HepG2 (cell line): ENCODE data around the gene HACE1. TPM values are rescaled to one million over a fixed set of nuclear protein-coding genes. Genes with fewer than 3 reads are reported as not detected.

ENCODE experiments used
- ATAC-seq: fragments of 200-7000 bp; cut with Tn5 transposase; 3 replicates; pipeline ENCODE4 v1.9.1; 2020; ENCODE audit warnings: mild to moderate bottlenecking, moderate library complexity
- BruUV-seq: library from RNA; stranded (reverse); fragments of 400-500 nt; replicated peaks from 2 replicates; lab custom pipeline; 2021; lab: Mats Ljungman, UMichigan
- CTCF ChIA-PET: fragments of 300-600 bp; formaldehyde crosslinking; extraction: SDS; loops from one replicate; lab custom pipeline; 2021; ENCODE audit warnings: low total read pairs, inconsistent platforms, low intra/inter-chr PET ratio; lab: Yijun Ruan, JAX
- POLR2A ChIA-PET: fragments of 350-600 bp; sonication (Branson Sonifier 250); formaldehyde crosslinking; loops from one replicate; lab custom pipeline; 2020; ENCODE audit warnings: antibody characterized with exemption, inconsistent platforms; lab: Yijun Ruan, JAX
- DNase-seq: peaks from one replicate; pipeline ENCODE4 v3.0.0-alpha.2; 2015; ENCODE audit warnings: low spot score
- FAIRE-seq: peaks from 3 replicates; lab custom pipeline; 2011; peaks lifted over from hg19 to GRCh38; lab: Jason Lieb, UNC
- H2AFZ ChIP-seq: one replicate; pipeline ENCODE4 v1.6.1; 2011; ENCODE audit warnings: low read length, inconsistent platforms
- H3K27ac ChIP-seq: fragments of 300-600 bp; 3 replicates; pipeline ENCODE4 v1.8.0; 2011; ENCODE audit warnings: mixed run types, mild to moderate bottlenecking, mixed read lengths, low read length, inconsistent platforms; ENCODE audit not compliant: insufficient read depth; ENCODE audit errors: extremely low read length
- H3K27me3 ChIP-seq, 2 experiments: fragments of 200-600 bp in 1 of 2; 2 replicates in 1 of 2; 3 replicates in 1 of 2; pipeline versions ENCODE4 v1.6.0 to v1.8.0; 2011; ENCODE audit warnings: low read length in 2 of 2, mild to moderate bottlenecking in 2 of 2, moderate library complexity in 2 of 2, inconsistent platforms in 1 of 2; ENCODE audit not compliant: insufficient read depth in 2 of 2, control insufficient read depth in 1 of 2
- H3K36me3 ChIP-seq, 2 experiments: fragments of 200-600 bp in 1 of 2; replicated peaks in 1 of 2; 2 replicates in 1 of 2; 3 replicates in 1 of 2; pipeline versions ENCODE4 v1.5.1 to v1.8.0; 2011; ENCODE audit warnings: low read length in 2 of 2, inconsistent platforms in 1 of 2; ENCODE audit not compliant: insufficient read depth in 2 of 2, control insufficient read depth in 1 of 2
- H3K4me1 ChIP-seq: 2 replicates; pipeline ENCODE4 v1.5.1; 2012; ENCODE audit warnings: low read length, inconsistent platforms; ENCODE audit not compliant: insufficient read depth
- H3K4me2 ChIP-seq: 2 replicates; pipeline ENCODE4 v1.6.0; 2011; ENCODE audit warnings: low read depth, low read length, inconsistent platforms
- H3K4me3 ChIP-seq, 3 experiments: fragments of 200-600 bp in 1 of 3; sonication (generic), shearing (Covaris generic) in 1 of 3; replicated peaks in 1 of 3; 2 replicates each; pipeline ENCODE4 v1.5.1; 2011 to 2016; ENCODE audit warnings: low read length in 3 of 3, inconsistent platforms in 2 of 3, low read depth in 2 of 3, mild to moderate bottlenecking in 2 of 3, control low read depth in 1 of 3, mixed read lengths in 1 of 3; ENCODE audit not compliant: insufficient read depth in 1 of 3
- H3K79me2 ChIP-seq: one replicate; pipeline ENCODE4 v1.6.1; 2011; ENCODE audit warnings: low read length, inconsistent platforms; ENCODE audit not compliant: insufficient read depth
- H3K9ac ChIP-seq: 2 replicates; pipeline ENCODE4 v1.6.0; 2011; ENCODE audit warnings: mild to moderate bottlenecking, low read depth, low read length, inconsistent platforms; ENCODE audit not compliant: insufficient read depth
- H3K9me3 ChIP-seq: 2 replicates; pipeline ENCODE4 v1.5.1; 2012; ENCODE audit warnings: mild to moderate bottlenecking, low read length
- H4K20me1 ChIP-seq: 2 replicates; pipeline ENCODE4 v1.6.0; 2011; ENCODE audit warnings: inconsistent platforms, mild to moderate bottlenecking, low read length, moderate library complexity; ENCODE audit not compliant: insufficient read depth
- ARNT2 ChIP-seq: sonication (generic); formaldehyde crosslinking; IDR thresholded peaks from 2 replicates; pipeline ENCODE4 v1.8.0; 2022; ENCODE audit warnings: mild to moderate bottlenecking, low read depth, missing genetic modification reagents, moderate library complexity
- CBX5 ChIP-seq: sonication (generic); formaldehyde crosslinking; IDR thresholded peaks from 2 replicates; pipeline ENCODE4 v1.4.0; 2020; ENCODE audit warnings: missing genetic modification reagents, borderline replicate concordance
- DPF2 ChIP-seq: sonication (generic); formaldehyde crosslinking; IDR thresholded peaks from 2 replicates; pipeline ENCODE4 v1.4.0; 2020; ENCODE audit warnings: mild to moderate bottlenecking, low read depth, missing genetic modification reagents, borderline replicate concordance
- MAFK ChIP-seq, 2 experiments: IDR thresholded peaks in 1 of 2; conservative IDR thresholded peaks in 1 of 2; 2 replicates each; pipeline ENCODE4 v1.6.1; 2011; ENCODE audit warnings: improper control_type of control experiment in 2 of 2, low read length in 2 of 2
- MED1 ChIP-seq: sonication (generic); formaldehyde crosslinking; IDR thresholded peaks from 2 replicates; pipeline ENCODE4 v1.4.0; 2020; ENCODE audit warnings: missing genetic modification reagents
- RAD21 ChIP-seq: fragments of 450-650 bp; formaldehyde crosslinking; IDR thresholded peaks from 2 replicates; pipeline ENCODE4 v1.5.0; 2020; ENCODE audit warnings: mild to moderate bottlenecking
- U2AF1 ChIP-seq: fragments of 200-400 bp; formaldehyde crosslinking; optimal IDR thresholded peaks from 2 replicates; pipeline ENCODE3; 2017; ENCODE audit warnings: mild to moderate bottlenecking, low read depth, low read length
- ZBTB40 ChIP-seq, 2 experiments: fragments of 450-650 bp in 1 of 2; sonication (generic) in 1 of 2; formaldehyde crosslinking in 1 of 2; IDR thresholded peaks; 2 replicates each; pipeline versions ENCODE4 v1.6.1 to v1.8.0; 2016 to 2022; ENCODE audit warnings: antibody characterized with exemption in 1 of 2, mild to moderate bottlenecking in 1 of 2, missing genetic modification reagents in 1 of 2
- ZBTB49 ChIP-seq: sonication (generic); formaldehyde crosslinking; IDR thresholded peaks from 2 replicates; pipeline ENCODE4 v1.4.0; 2020; ENCODE audit warnings: missing genetic modification reagents, borderline replicate concordance
- ZC3H13 ChIP-seq: sonication (generic); formaldehyde crosslinking; IDR thresholded peaks from 2 replicates; pipeline ENCODE4 v1.8.1; 2023; ENCODE audit warnings: mild to moderate bottlenecking, missing genetic modification reagents, moderate library complexity
- ZNF124 ChIP-seq: sonication (generic); formaldehyde crosslinking; IDR thresholded peaks from 2 replicates; pipeline ENCODE4 v1.4.0; 2020; ENCODE audit warnings: missing genetic modification reagents
- ZNF597 ChIP-seq: sonication (generic); formaldehyde crosslinking; IDR thresholded peaks from 2 replicates; pipeline ENCODE4 v1.5.0; 2020; ENCODE audit warnings: missing genetic modification reagents
- WGBS: methylation state at CpG from one replicate; pipeline ENCODE4 v1.1.6; 2017; ENCODE audit warnings: low lambda C conversion rate; 5-methylcytosine and 5-hydroxymethylcytosine counted together
- in situ Hi-C: cut with HindIII; loops from 2 replicates; pipeline ENCODE4 v1.10.0; 2017; ENCODE audit warnings: low pct_unique_long_range_greater_than_20kb; ENCODE audit not compliant: extremely low pct_ligation_motif_present
- intact Hi-C: fragments of 100-400 bp; cut with micrococcal nuclease; formaldehyde crosslinking; loops from one replicate; pipeline ENCODE4 v1.10.0; 2022; ENCODE audit not compliant: unreplicated experiment
- polyA plus RNA-seq, 8 experiments: library from polyadenylated mRNA; depleted of rRNA in 3 of 8; stranded (reverse) in 7 of 8; unstranded in 1 of 8; fragments of >200 nt; fragmentation: Illumina TruSeq in 4 of 8; extraction: Trizol in 4 of 8; gene quantifications; 2 replicates each; pipeline versions ENCODE4 v1.2.1 to v1.2.3, GENCODE V29; 2011 to 2016; ENCODE audit warnings: low read depth in 4 of 8, missing spikeins in 1 of 8, mixed read lengths in 1 of 8; ENCODE audit not compliant: insufficient read depth in 1 of 8
- total RNA-seq, 5 experiments: library from RNA; depleted of rRNA; stranded (reverse); fragments of >200 nt; fragmentation: Illumina TruSeq; extraction: Trizol; gene quantifications; 2 replicates each; pipeline ENCODE4 v1.2.3, GENCODE V29; 2016; ENCODE audit warnings: low read depth in 1 of 5

The HACE1 gene
- total and polyA plus RNA-seq, 2 of the 13 experiments (the other 11 are each of a cell fraction or from before 2014, with no cell fraction given) = 8.9 to 11.4 TPM

GRCh38 chr6:104896914-104897313, 37.2 kb upstream of the HACE1 start:
- ChIA-PET CTCF (interaction anchor here (1.2 kb wide), 1 partner anchor 181 kb away, joined by 4 read pairs; no protein-coding TSS in a partner anchor), POLR2A (no interaction called here)
- Histone ChIP-seq H3K9me3 (no peaks in the 10 kb centered on the region), H3K79me2 (no peaks in the 10 kb centered on the region), H4K20me1 (no peaks in the 10 kb centered on the region), H3K4me2 (no peak overlapping the region), H3K27ac (no peak overlapping the region), H3K4me1 (no peaks in the 10 kb centered on the region), H3K36me3 (no peaks in the 10 kb centered on the region), H3K9ac (no peak overlapping the region), H3K27me3 (no peaks in the 10 kb centered on the region; a peak in 1 of 5 replicates)
- intact Hi-C loops = loop anchor here (2.0 kb wide), 1 partner anchor 182 kb away; no protein-coding TSS in a partner anchor
- FAIRE-seq (no peak), DNase-seq (no peak), ATAC-seq (no peak)
- in situ Hi-C loops = no loop called here
- TF ChIP-seq ZNF597 (no peak), RAD21 (no peak), MAFK (conservative IDR thresholded peaks at IDR 0.05 in 1 of 2, IDR thresholded peaks at IDR 0.05 in 1 of 2; ENCODE audit: low read length in 2 of 2) (no peak), CBX5 (CRISPR knock-in tag) (no peak), U2AF1 (no peak), ARNT2 (CRISPR knock-in tag) (no peak), MED1 (no peak), ZBTB49 (CRISPR knock-in tag) (no peak), ZC3H13 (CRISPR knock-in tag) (no peak), ZNF124 (no peak), DPF2 (CRISPR knock-in tag) (no peak), ZBTB40 (IDR thresholded peaks at IDR 0.05) (no peak), ZBTB40 (CRISPR knock-in tag; IDR thresholded peaks at IDR 0.05) (no peak)
- TF ChIP-seq, all 625 proteins: peak for 0
- 21% methylated on average over 5 of the region's 5 CpGs for WGBS
- Histone ChIP-seq H2AFZ (no peak overlapping the region), H3K4me3 (no peak overlapping the region)
- BruUV-seq = no TSS peak
